PC-3 (cell line): ENCODE data around the gene TOM1L2. TPM values are rescaled to one million over a fixed set of nuclear protein-coding genes. Genes with fewer than 3 reads are reported as not detected.

Experiments
- ATAC-seq: fragments of 200-7000 bp; cut with Tn5 transposase; 2 replicates; pipeline ENCODE4 v1.9.1; 2020; ENCODE audit warnings: mild to moderate bottlenecking, moderate library complexity
- BruUV-seq: library from RNA; stranded (reverse); fragments of 400-500 nt; replicated peaks from 2 replicates; lab custom pipeline; 2021; lab: Mats Ljungman, UMichigan
- CTCF ChIA-PET: fragments of 300-600 bp; sonication (Branson Sonifier 250); formaldehyde crosslinking; loops from one replicate; lab custom pipeline; 2022; ENCODE audit warnings: antibody characterized with exemption; lab: Charles Lee
- POLR2A ChIA-PET: fragments of 300-600 bp; sonication (Branson Sonifier 250); formaldehyde crosslinking; loops from one replicate; lab custom pipeline; 2022; ENCODE audit warnings: antibody characterized with exemption; ENCODE audit not compliant: unreplicated experiment; lab: Charles Lee
- DNase-seq: peaks from one replicate; pipeline ENCODE4 v3.0.0-alpha.2; 2015
- H2AFZ ChIP-seq: fragments of 300-600 bp; sonication (generic); 2 replicates; pipeline ENCODE4 v1.6.0; 2016; ENCODE audit warnings: antibody characterized with exemption, low read length
- H3F3A ChIP-seq: fragments of 300-600 bp; sonication (generic); one replicate; pipeline ENCODE4 v1.6.0; 2017; ENCODE audit warnings: antibody characterized with exemption, low read length, control low read depth, mild to moderate bottlenecking; ENCODE audit not compliant: unreplicated experiment
- H3K27ac ChIP-seq: fragments of 300-600 bp; sonication (generic); 2 replicates; pipeline ENCODE4 v1.5.1; 2016; ENCODE audit warnings: mild to moderate bottlenecking, low read length
- H3K27me3 ChIP-seq: fragments of 300-600 bp; sonication (generic); 2 replicates; pipeline ENCODE4 v1.6.1; 2016; ENCODE audit warnings: low read length, mixed read lengths
- H3K36me3 ChIP-seq: fragments of 300-600 bp; sonication (generic); 2 replicates; pipeline ENCODE4 v1.6.1; 2016; ENCODE audit warnings: low read depth, mixed run types, low read length, mixed read lengths
- H3K4me1 ChIP-seq: fragments of 300-600 bp; sonication (generic); 2 replicates; pipeline ENCODE4 v1.5.1; 2016; ENCODE audit warnings: low read length; ENCODE audit not compliant: insufficient read depth
- H3K4me2 ChIP-seq: fragments of 300-600 bp; sonication (generic); 2 replicates; pipeline ENCODE4 v1.6.0; 2016; ENCODE audit warnings: low read length
- H3K4me3 ChIP-seq: fragments of 300-600 bp; sonication (generic); 2 replicates; pipeline ENCODE4 v1.5.1; 2016; ENCODE audit warnings: mild to moderate bottlenecking, low read length, mixed read lengths
- H3K79me2 ChIP-seq: fragments of 300-600 bp; sonication (generic); 2 replicates; pipeline ENCODE4 v1.6.1; 2017; ENCODE audit warnings: low read length, mixed read lengths
- H3K9ac ChIP-seq: fragments of 300-600 bp; sonication (generic); 2 replicates; pipeline ENCODE4 v1.6.0; 2016; ENCODE audit warnings: mild to moderate bottlenecking, low read length
- H3K9me2 ChIP-seq: fragments of 300-600 bp; sonication (generic); replicated peaks from 2 replicates; pipeline ENCODE4 v1.6.1; 2016; ENCODE audit warnings: mixed run types, low read length, mixed read lengths
- H3K9me3 ChIP-seq: fragments of 300-600 bp; sonication (generic); 2 replicates; pipeline ENCODE4 v1.6.1; 2016; ENCODE audit warnings: low read length, mixed read lengths
- H4K20me1 ChIP-seq: fragments of 300-600 bp; sonication (generic); 2 replicates; pipeline ENCODE4 v1.6.1; 2016; ENCODE audit warnings: low read length, mixed read lengths
- CTCF ChIP-seq: fragments of 300-600 bp; sonication (generic); conservative IDR thresholded peaks from 2 replicates; pipeline ENCODE4 v1.5.1; 2017; ENCODE audit warnings: antibody characterized with exemption, low read depth, mild to moderate bottlenecking, low read length
- EZH2 ChIP-seq: fragments of 300-600 bp; sonication (generic); IDR thresholded peaks from one replicate; pipeline ENCODE4 v1.6.1; 2017; ENCODE audit warnings: antibody characterized with exemption, mild to moderate bottlenecking, low read length; ENCODE audit not compliant: unreplicated experiment
- EZH2phosphoT487 ChIP-seq: fragments of 300-600 bp; sonication (generic); IDR thresholded peaks from 2 replicates; pipeline ENCODE4 v1.6.1; 2018; ENCODE audit warnings: mild to moderate bottlenecking, antibody characterized with exemption, low read length, borderline replicate concordance
- intact Hi-C: fragments of 100-400 bp; cut with micrococcal nuclease; formaldehyde crosslinking; loops from 2 replicates; pipeline ENCODE4 v1.9.0; 2023
- total RNA-seq: library from RNA; depleted of rRNA; stranded (reverse); fragments of >200 nt; gene quantifications from 2 replicates; pipeline ENCODE4 v1.2.3, GENCODE V29; 2014

Gene TOM1L2
- total RNA-seq, 1 experiment from 2014 or later = 53.3 TPM

GRCh38 chr17:17898673-17899072, 73.5 kb downstream of the TOM1L2 start:
- POLR2A ChIA-PET = no interaction called here
- ATAC-seq = no peak
- peaks cover 16% of the 10 kb centered on the region for H3K36me3 ChIP-seq

GRCh38 chr17:17897442-17897841, 74.8 kb downstream of the TOM1L2 start:
- DNase-seq (no peak), ATAC-seq (no peak)
- no peak overlapping the region for H3K27ac ChIP-seq
- TSS peak; percentile 6 for BruUV-seq
- POLR2A ChIA-PET = no interaction called here
- intact Hi-C loops = no loop called here
- no peaks in the 10 kb centered on the region for H3F3A ChIP-seq
- H3K4me3 ChIP-seq = no peak overlapping the region
- no peaks in the 10 kb centered on the region for H3K79me2 ChIP-seq
- H3K4me1 ChIP-seq = peaks cover 21% of the 10 kb centered on the region
- no peaks in the 10 kb centered on the region for H3K9me3 ChIP-seq
- TF ChIP-seq CTCF = no peak
- no peak for TF ChIP-seq EZH2phosphoT487
- TF ChIP-seq EZH2 = no peak
- no peak overlapping the region for H3K4me2 ChIP-seq
- H2AFZ ChIP-seq = no peak overlapping the region
- peaks cover 18% of the 10 kb centered on the region for H3K36me3 ChIP-seq
- CTCF ChIA-PET = interaction anchor here (0.7 kb wide), 1 partner anchor 140 kb away, joined by 6 read pairs; no protein-coding TSS in a partner anchor
- no peak overlapping the region for H3K9ac ChIP-seq
- H4K20me1 ChIP-seq = no peaks in the 10 kb centered on the region
- no peaks in the 10 kb centered on the region for H3K27me3 ChIP-seq
- no peaks in the 10 kb centered on the region for H3K9me2 ChIP-seq

More at GRCh38 chr17:17898673-17899072, 73.5 kb downstream of the TOM1L2 start:
- Histone ChIP-seq H4K20me1 (no peaks in the 10 kb centered on the region), H3K9me2 (no peaks in the 10 kb centered on the region), H3K4me3 (no peak overlapping the region), H3K27ac (no peak overlapping the region), H2AFZ (no peak overlapping the region), H3K9ac (no peak overlapping the region), H3K4me2 (no peak overlapping the region), H3K79me2 (no peaks in the 10 kb centered on the region), H3F3A (no peaks in the 10 kb centered on the region), H3K27me3 (no peaks in the 10 kb centered on the region), H3K9me3 (no peaks in the 10 kb centered on the region), H3K4me1 (peaks cover 27% of the 10 kb centered on the region)
- BruUV-seq = no TSS peak
- intact Hi-C loops = no loop called here
- CTCF ChIA-PET = no interaction called here
- TF ChIP-seq CTCF = no peak
- TF ChIP-seq EZH2phosphoT487 = no peak
- TF ChIP-seq EZH2 = no peak
- no peak for DNase-seq

GRCh38 chr17:17896746-17897145, 75.5 kb downstream of the TOM1L2 start:
- no peak overlapping the region for H2AFZ ChIP-seq
- ATAC-seq = no peak
- ChIA-PET CTCF (no interaction called here), POLR2A (no interaction called here)
- no peaks in the 10 kb centered on the region for H3K9me2 ChIP-seq
- H3K79me2 ChIP-seq = no peaks in the 10 kb centered on the region
- H3F3A ChIP-seq = no peaks in the 10 kb centered on the region
- H3K9ac ChIP-seq = no peak overlapping the region
- no peaks in the 10 kb centered on the region for H3K27me3 ChIP-seq
- no peak overlapping the region for H3K4me3 ChIP-seq
- no peak for DNase-seq
- no peak overlapping the region for H3K27ac ChIP-seq
- H4K20me1 ChIP-seq = no peaks in the 10 kb centered on the region
- intact Hi-C loops = no loop called here
- H3K4me1 ChIP-seq = peaks cover 17% of the 10 kb centered on the region
- no peak overlapping the region for H3K4me2 ChIP-seq
- peaks cover 18% of the 10 kb centered on the region for H3K36me3 ChIP-seq
- TF ChIP-seq CTCF (no peak), EZH2 (no peak), EZH2phosphoT487 (no peak)
- no peaks in the 10 kb centered on the region for H3K9me3 ChIP-seq
- no TSS peak for BruUV-seq
